GM20431 (cell line): Measurements from ENCODE around the gene RPS6KC1.
"Not testable (repeated sequence)": the region's sequence is repeated elsewhere in the genome, so short reads cannot be mapped to it uniquely, and the experiment has no call there.

Experiments used
- in situ Hi-C: fragments of 300-500 bp; cut with MseI, MboI; formaldehyde crosslinking; loops from one replicate; pipeline ENCODE4 v1.15.0; 2020; ENCODE audit warnings: low sequenced_read_pairs; ENCODE audit not compliant: unreplicated experiment

The RPS6KC1 gene

GRCh38 chr1:213054733-213055591 is 3.9 kb downstream of the RPS6KC1 start:
- in situ Hi-C loops, result no loop called here

GRCh38 chr1:213055767-213056166 is 4.7 kb downstream of the RPS6KC1 start:
- in situ Hi-C loops, result no loop called here

GRCh38 chr1:213057264-213058059 is 6.4 kb downstream of the RPS6KC1 start:
- in situ Hi-C loops, result no loop called here

GRCh38 chr1:213060836-213061235 is 9.8 kb downstream of the RPS6KC1 start:
- in situ Hi-C loops, result no loop called here

GRCh38 chr1:213061263-213061662 is 10.2 kb downstream of the RPS6KC1 start:
- in situ Hi-C loops, result no loop called here

GRCh38 chr1:213065800-213066199 is 14.8 kb downstream of the RPS6KC1 start:
- in situ Hi-C loops, result no loop called here

- in situ Hi-C loops, result no loop called here
Measured at GRCh38 chr1:213066363-213066762, 15.3 kb downstream of the RPS6KC1 start.

- in situ Hi-C loops, result no loop called here
Measured at GRCh38 chr1:213067352-213067751, 16.3 kb downstream of the RPS6KC1 start.

- in situ Hi-C loops, result no loop called here
Measured at GRCh38 chr1:213070406-213070805, 19.4 kb downstream of the RPS6KC1 start.

GRCh38 chr1:213075725-213076124 is 24.7 kb downstream of the RPS6KC1 start:
- in situ Hi-C loops, result no loop called here

- in situ Hi-C loops, result no loop called here
Measured at GRCh38 chr1:213082420-213083111, 31.5 kb downstream of the RPS6KC1 start.

GRCh38 chr1:213083112-213083445 is 32.0 kb downstream of the RPS6KC1 start:
- in situ Hi-C loops, result no loop called here

- in situ Hi-C loops, result no loop called here
Measured at GRCh38 chr1:213087911-213088310, 36.9 kb downstream of the RPS6KC1 start.

- in situ Hi-C loops, result no loop called here
Measured at GRCh38 chr1:213089924-213090677, 39.1 kb downstream of the RPS6KC1 start.

GRCh38 chr1:213094446-213094845 is 43.4 kb downstream of the RPS6KC1 start:
- in situ Hi-C loops, result no loop called here

GRCh38 chr1:213095467-213095866 is 44.4 kb downstream of the RPS6KC1 start:
- in situ Hi-C loops, result no loop called here

GRCh38 chr1:213099682-213100399 is 48.8 kb downstream of the RPS6KC1 start:
- in situ Hi-C loops, result no loop called here

- in situ Hi-C loops, result not testable (repeated sequence)
Measured at GRCh38 chr1:213100565-213100964, 49.5 kb downstream of the RPS6KC1 start.
